ENCODE data around the gene RPL37A. TPM values are rescaled to one million over a fixed set of nuclear protein-coding genes. Genes with fewer than 3 reads are reported as not detected.

Gene RPL37A
- total and polyA plus RNA-seq, 4 donors, result 494 to 1,757 (median 1,250) TPM

GRCh38 chr2:216482640-216483039 is 16.0 kb upstream of the RPL37A start:
- no peak for DNase-seq (ENCODE audit: low spot score)
- H3K9ac ChIP-seq (ENCODE audit: low read depth in 1 of 2, low read length in 2 of 2), result no peak overlapping the region
- H3K27ac ChIP-seq (ENCODE audit: low read depth in 1 of 2, low read length in 2 of 2), result no peak overlapping the region
- no peaks in the 10 kb centered on the region for H3K4me1 ChIP-seq (ENCODE audit: control insufficient read depth in 4 of 4, insufficient read depth in 4 of 4, low read length in 3 of 4)
- H3K36me3 ChIP-seq (ENCODE audit: control insufficient read depth in 4 of 4, insufficient read depth in 3 of 4, low read depth in 1 of 4, low read length in 3 of 4), result peaks cover 0 to 22% (median 8%) of the 10 kb centered on the region in 4 donors
- WGBS, result 88% methylated on average over 2 of the region's 2 CpGs
- H3K27me3 ChIP-seq (ENCODE audit: control insufficient read depth in 4 of 4, insufficient read depth in 4 of 4, low read length in 3 of 4), result no peaks in the 10 kb centered on the region
- no peak overlapping the region for H3K4me3 ChIP-seq (ENCODE audit: low read depth in 1 of 3, low read length in 3 of 3)
- H3K9me3 ChIP-seq (ENCODE audit: control insufficient read depth in 4 of 4, low read length in 3 of 4), result no peaks in the 10 kb centered on the region
- TF ChIP-seq FOXA1 (IDR thresholded peaks at IDR 0.05) (no peak), RXRA (IDR thresholded peaks at IDR 0.05) (no peak), ZBTB33 (IDR thresholded peaks at IDR 0.05) (no peak), HNF4A (conservative IDR thresholded peaks at IDR 0.05) (no peak)
- TF ChIP-seq, protein P1, sequence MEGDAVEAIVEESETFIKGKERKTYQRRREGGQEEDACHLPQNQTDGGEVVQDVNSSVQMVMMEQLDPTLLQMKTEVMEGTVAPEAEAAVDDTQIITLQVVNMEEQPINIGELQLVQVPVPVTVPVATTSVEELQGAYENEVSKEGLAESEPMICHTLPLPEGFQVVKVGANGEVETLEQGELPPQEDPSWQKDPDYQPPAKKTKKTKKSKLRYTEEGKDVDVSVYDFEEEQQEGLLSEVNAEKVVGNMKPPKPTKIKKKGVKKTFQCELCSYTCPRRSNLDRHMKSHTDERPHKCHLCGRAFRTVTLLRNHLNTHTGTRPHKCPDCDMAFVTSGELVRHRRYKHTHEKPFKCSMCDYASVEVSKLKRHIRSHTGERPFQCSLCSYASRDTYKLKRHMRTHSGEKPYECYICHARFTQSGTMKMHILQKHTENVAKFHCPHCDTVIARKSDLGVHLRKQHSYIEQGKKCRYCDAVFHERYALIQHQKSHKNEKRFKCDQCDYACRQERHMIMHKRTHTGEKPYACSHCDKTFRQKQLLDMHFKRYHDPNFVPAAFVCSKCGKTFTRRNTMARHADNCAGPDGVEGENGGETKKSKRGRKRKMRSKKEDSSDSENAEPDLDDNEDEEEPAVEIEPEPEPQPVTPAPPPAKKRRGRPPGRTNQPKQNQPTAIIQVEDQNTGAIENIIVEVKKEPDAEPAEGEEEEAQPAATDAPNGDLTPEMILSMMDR (IDR thresholded peaks at IDR 0.05; ENCODE audit: low read depth, low read length, missing input control), result no peak
- TF ChIP-seq, protein P2, sequence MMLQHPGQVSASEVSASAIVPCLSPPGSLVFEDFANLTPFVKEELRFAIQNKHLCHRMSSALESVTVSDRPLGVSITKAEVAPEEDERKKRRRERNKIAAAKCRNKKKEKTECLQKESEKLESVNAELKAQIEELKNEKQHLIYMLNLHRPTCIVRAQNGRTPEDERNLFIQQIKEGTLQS (IDR thresholded peaks at IDR 0.05), result no peak

GRCh38 chr2:216485237-216485636 is 13.4 kb upstream of the RPL37A start:
- Histone ChIP-seq H3K9ac (ENCODE audit: low read depth in 1 of 2, low read length in 2 of 2) (no peak overlapping the region), H3K27me3 (ENCODE audit: control insufficient read depth in 4 of 4, insufficient read depth in 4 of 4, low read length in 3 of 4) (no peaks in the 10 kb centered on the region), H3K4me3 (ENCODE audit: low read depth in 1 of 3, low read length in 3 of 3) (no peak overlapping the region), H3K27ac (ENCODE audit: low read depth in 1 of 2, low read length in 2 of 2) (no peak overlapping the region), H3K9me3 (ENCODE audit: control insufficient read depth in 4 of 4, low read length in 3 of 4) (no peaks in the 10 kb centered on the region), H3K36me3 (ENCODE audit: control insufficient read depth in 4 of 4, insufficient read depth in 3 of 4, low read depth in 1 of 4, low read length in 3 of 4) (peaks cover 0 to 10% (median 0%) of the 10 kb centered on the region in 4 donors), H3K4me1 (ENCODE audit: control insufficient read depth in 4 of 4, insufficient read depth in 4 of 4, low read length in 3 of 4) (no peaks in the 10 kb centered on the region)
- 93% methylated on average over 3 of the region's 3 CpGs for WGBS
- no peak for TF ChIP-seq EGR1 (IDR thresholded peaks at IDR 0.05; ENCODE audit: low read depth in 2 of 2)
- TF ChIP-seq REST (IDR thresholded peaks at IDR 0.05), result no peak
- TF ChIP-seq ZBTB33 (IDR thresholded peaks at IDR 0.05), result no peak
- TF ChIP-seq YY1 (IDR thresholded peaks at IDR 0.05), result no peak
- TF ChIP-seq TAF1 (conservative IDR thresholded peaks at IDR 0.05), result no peak
- TF ChIP-seq GABPA (IDR thresholded peaks at IDR 0.05 in 1 of 2, conservative IDR thresholded peaks at IDR 0.05 in 1 of 2), result no peak
- no peak for TF ChIP-seq RAD21 (IDR thresholded peaks at IDR 0.05)
- TF ChIP-seq SP1 (IDR thresholded peaks at IDR 0.05), result no peak
- TF ChIP-seq, protein P2 (IDR thresholded peaks at IDR 0.05), result no peak
- TF ChIP-seq HNF4A (conservative IDR thresholded peaks at IDR 0.05), result no peak
- no peak for TF ChIP-seq FOXA2 (IDR thresholded peaks at IDR 0.05)
- no peak for TF ChIP-seq FOXA1 (IDR thresholded peaks at IDR 0.05)
- TF ChIP-seq RXRA (IDR thresholded peaks at IDR 0.05), result no peak
- no peak for TF ChIP-seq NR2F2 (IDR thresholded peaks at IDR 0.05)
- TF ChIP-seq HNF4G (IDR thresholded peaks at IDR 0.05), result no peak
- TF ChIP-seq, protein P1 (IDR thresholded peaks at IDR 0.05; ENCODE audit: low read depth, low read length, missing input control), result no peak
- no peak for DNase-seq (ENCODE audit: low spot score)

Measured in liver (tissue), 9 donors.